ENCODE measurements around the gene SHISAL1.

The SHISAL1 gene

DNA sequence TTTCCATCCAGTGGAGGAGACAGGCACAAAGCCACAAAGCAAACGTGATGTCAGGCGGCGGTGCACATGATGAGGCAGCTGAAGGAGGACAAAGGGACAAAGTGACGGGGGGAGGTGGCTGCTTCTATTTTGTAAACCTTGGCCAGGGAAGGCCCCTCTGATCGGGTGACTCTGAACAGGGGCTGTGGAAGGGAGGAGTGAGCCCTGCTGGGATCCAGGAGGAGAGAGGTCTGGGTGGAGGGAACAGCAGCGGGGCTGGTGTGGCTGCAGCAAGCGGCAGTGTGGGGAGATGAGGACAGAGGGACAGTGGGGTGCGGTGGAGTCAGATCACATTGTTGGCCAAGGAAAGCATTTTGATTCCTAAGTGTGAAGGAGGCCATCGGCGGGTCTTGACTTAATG lies 36.7 kb downstream of the SHISAL1 start:
- DNase-seq, result no peak

DNA sequence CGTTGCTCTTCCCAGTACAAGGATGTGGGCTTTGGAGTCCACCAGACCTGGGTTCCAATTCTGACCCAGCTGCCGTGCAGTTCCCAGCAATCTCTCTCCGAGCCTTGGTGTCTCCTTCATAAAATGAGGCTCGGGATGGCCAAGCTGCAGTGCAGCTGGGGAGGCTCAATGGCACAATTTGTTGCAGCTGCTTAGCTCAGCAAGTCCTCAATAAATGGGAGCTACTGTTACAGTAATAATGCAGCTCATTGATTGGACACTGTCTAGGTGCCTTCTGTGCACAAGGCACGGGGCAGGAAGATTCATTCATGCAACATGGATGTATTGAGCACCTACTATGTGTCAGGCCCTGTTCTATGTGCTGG lies 37.1 kb downstream of the SHISAL1 start:
- DNase-seq, result no peak

DNA sequence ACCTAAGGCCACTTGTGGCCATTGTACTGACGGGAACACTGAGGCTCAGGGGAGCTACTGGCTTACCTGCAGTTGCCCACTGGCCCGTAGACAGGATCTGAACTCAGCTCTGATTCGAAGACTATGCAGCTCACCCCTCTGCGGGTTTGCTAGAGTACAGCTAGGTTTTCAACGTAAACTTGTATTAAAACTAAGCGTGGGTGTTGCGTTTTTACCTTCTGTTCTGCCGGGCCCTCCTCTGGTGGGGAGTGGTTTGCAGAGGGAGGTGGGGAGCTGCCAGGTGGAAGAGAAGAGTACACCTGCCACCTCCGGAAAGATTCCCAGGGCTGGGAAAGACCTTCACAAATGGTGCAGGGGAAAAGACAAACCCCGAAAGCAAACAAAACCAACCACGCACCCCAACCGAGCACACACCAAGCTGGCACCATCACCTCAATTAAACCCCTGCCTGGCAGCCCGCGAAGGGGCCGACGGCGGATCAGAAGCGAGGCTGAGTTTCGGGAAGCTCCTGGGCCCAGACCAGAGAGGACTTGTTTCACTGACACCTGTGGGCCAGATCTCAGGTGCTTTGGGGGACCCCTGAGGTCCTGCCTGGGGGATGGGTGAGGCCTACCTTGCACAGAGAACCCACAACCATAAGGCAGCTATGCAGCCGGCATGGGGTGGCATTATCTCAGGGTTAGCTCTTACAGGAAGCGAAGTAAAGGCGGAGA lies 37.7 kb downstream of the SHISAL1 start:
- DNase-seq, result no peak

- DNase-seq, result no peak
Observed at GRCh38 chr22:44273175-44273574, 39.6 kb downstream of the SHISAL1 start.

GRCh38 chr22:44272401-44272771 lies 40.4 kb downstream of the SHISAL1 start:
- no peak for DNase-seq

- no peak for DNase-seq
Observed at GRCh38 chr22:44271732-44272400, 40.9 kb downstream of the SHISAL1 start.

GRCh38 chr22:44271010-44271500 lies 41.7 kb downstream of the SHISAL1 start:
- no peak for DNase-seq

DNA sequence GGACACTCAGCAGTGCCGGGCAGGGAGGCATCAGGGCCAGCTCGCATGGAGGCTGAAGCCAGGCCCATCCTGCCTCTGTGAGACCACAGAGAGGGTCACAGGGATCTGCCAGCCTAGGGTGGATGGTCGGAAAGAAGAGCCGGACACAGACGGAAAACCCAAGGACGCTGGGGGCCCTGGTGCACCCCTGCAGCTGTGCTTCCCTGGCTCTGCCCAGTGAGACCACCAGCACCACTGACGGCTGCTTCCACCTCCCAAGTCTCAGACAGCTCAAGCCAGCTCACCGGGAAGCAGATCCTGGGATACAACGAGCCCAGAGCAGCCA lies 42.2 kb downstream of the SHISAL1 start:
- DNase-seq, result no peak

- no peak for DNase-seq
Observed at GRCh38 chr22:44269757-44270555, 42.8 kb downstream of the SHISAL1 start.

DNA sequence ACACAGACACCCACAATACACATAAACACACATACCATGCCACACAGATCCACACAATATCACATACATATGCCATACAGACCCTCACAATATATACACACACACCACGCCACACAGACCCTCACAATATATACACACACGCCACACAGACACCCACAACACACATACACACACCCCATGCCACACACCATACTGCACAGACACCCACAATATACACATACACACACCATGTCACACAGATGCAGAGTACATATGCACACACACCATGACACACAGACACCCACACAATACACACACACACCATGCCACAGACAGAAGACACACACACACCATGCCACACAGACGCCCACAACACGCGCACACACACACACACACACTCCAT lies 43.6 kb downstream of the SHISAL1 start:
- DNase-seq, result no peak

DNA sequence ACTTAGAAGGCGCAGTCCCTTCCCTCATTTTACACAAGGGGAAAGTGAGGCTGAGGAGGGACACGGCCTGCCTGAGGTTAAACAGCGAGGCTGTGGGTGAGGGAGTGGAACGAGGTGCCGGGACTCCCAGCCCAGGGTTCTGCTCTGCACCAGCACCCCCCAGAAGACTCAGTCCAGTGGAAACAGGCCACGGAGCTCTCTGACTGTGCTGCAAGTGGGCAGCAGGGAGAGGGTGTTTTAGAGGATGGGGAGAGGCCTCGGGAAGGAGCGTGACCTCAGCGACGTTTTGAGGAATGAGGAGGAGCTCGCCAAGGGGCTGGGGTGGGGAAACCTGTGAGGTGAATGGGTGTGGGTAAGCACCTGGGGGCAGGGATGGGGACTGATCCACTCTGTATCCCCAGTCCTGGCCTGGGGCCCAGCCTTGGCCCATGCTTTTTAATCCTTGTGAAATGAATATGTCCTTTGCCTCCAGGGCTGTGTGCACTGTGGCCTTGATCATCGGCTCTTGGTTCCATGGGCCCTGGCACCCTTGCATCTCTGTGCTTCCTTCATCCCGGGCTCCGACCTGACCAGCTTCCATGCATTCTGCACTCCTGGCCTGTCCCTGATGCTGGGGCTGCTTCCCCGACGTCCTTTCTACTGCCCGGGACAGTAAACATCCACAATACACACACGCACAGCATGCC lies 44.2 kb downstream of the SHISAL1 start:
- DNase-seq, result no peak

- DNase-seq, result no peak
Observed at GRCh38 chr22:44267856-44268255, 44.9 kb downstream of the SHISAL1 start.

DNA sequence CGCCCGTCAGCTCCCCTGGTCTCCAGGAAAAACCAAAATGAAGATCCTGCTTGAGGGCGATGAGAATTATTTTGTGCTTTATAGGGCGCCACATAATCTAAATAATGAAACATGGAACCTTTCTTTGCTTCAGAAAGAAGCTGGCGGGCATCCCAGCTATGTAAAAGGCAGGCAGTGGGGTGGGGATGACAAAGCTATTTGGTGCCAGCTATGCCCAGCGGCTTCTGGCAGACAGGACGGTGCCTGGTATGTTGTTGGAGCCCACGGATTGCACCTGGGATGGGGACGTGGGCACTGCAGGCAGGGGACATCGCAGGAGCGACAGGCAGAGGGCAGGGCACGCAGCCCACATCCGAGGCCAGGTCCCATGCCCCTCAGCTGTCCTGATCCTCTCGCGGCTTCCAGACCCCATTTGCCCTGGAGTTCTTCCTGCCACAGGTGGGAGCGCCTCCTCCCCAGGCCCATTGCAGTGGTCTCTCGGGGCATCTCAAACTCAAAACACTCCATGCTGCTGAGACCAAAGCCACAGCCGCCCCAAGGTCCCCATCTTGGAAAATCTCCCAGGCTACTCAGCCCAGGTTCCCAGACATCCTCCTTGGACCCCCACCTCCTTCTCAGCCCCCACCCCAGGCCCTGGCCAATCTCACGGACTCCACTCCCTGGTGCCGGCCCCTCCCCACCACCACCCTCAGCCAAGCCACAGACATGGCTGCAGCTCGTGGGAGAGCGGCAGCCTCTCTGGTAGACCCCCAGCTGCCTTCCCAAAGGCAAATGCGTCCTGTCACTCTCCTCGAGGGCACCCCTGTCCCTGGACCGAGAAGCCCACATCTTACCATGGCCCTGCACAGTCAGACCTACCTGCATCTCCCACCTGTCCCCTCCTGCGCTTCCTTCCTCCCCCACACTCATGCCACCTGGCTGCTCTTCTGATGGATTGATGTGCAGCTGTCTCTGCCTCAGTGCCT lies 45.7 kb downstream of the SHISAL1 start:
- no peak for DNase-seq

- no peak for DNase-seq
Observed at GRCh38 chr22:44263547-44263946, 49.2 kb downstream of the SHISAL1 start.

GRCh38 chr22:44261861-44262595 lies 50.7 kb downstream of the SHISAL1 start:
- DNase-seq, result no peak

GRCh38 chr22:44261164-44261860 lies 51.4 kb downstream of the SHISAL1 start:
- no peak for DNase-seq

GRCh38 chr22:44260216-44261035 lies 52.3 kb downstream of the SHISAL1 start:
- DNase-seq, result no peak

DNA sequence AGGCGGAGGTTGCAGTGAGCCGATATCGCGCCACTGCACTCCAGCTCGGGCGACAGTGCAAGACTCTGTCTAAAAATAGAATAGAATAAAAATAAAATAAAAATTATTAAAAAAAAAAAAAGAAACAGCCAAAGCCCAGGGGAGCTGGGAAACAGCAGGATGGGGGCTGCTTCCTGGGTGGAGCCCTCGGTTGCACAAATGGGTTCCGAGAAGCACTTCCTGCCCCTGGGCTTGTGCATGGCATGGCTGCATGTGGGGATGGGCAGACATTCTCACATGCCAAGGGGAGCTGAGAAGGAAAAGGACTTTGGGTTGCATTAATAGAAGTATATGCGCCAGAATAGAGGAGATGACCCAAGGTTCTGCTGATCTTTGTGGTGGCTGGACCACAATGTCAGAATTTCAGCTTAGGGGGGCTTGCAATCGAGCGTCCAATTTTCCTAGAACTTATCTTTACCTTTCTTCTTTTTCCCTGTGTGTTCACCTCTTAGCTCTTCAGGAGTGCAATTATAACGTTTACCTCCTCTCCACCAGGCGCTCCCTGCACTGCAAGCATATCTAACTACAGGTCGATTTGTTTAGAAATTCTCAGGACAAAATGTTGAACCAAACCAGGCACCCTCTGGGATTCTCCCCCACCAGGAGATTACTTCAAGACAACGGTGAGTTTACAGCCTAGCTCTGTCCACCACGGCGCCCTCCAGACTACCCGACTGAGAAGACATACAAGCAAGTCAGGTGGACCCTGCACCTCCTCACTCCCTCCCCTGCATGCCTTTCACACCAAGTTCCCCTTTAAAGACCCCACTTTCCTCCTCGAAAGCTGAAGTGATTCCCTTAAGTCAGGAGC lies 53.2 kb downstream of the SHISAL1 start:
- no peak for DNase-seq

All from activated gamma-delta T cell (primary cell).